HG02678 (cell line): ENCODE data around the gene CGA.
A peak's percentile ranks its signal among the peaks of the same experiment; 100 is the strongest.
"Not testable (repeated sequence)": the region's sequence is repeated elsewhere in the genome, so short reads cannot be mapped to it uniquely, and the experiment has no call there.

Source experiments
- ATAC-seq: cut with Tn5 transposase; IDR thresholded peaks from one replicate; pipeline ENCODE4 v1.9.1; 2021; ENCODE audit warnings: mild to moderate bottlenecking, moderate library complexity; ENCODE audit not compliant: unreplicated experiment

CGA gene

GRCh38 chr6:87095087-87095509 is at the start of gene CGA:
TSS of gene CGA (minus strand) at chr6:87095106. CDS start at chr6:87088200, 6,906 bp downstream.
- no peak for ATAC-seq

- ATAC-seq, result not testable (repeated sequence)
Observed at GRCh38 chr6:87139927-87140326, 45.0 kb upstream of the CGA start.

- ATAC-seq, result peak; percentile 75
Observed at GRCh38 chr6:87139236-87139635, 44.3 kb upstream of the CGA start.

GRCh38 chr6:87136963-87137362 is 42.1 kb upstream of the CGA start:
- no peak for ATAC-seq

- ATAC-seq, result no peak
Observed at GRCh38 chr6:87127737-87128136, 32.8 kb upstream of the CGA start.

- ATAC-seq, result no peak
Observed at GRCh38 chr6:87126501-87126900, 31.6 kb upstream of the CGA start.

- no peak for ATAC-seq
Observed at GRCh38 chr6:87124074-87124473, 29.2 kb upstream of the CGA start.

- no peak for ATAC-seq
Observed at GRCh38 chr6:87122477-87122876, 27.6 kb upstream of the CGA start.

- no peak for ATAC-seq
Observed at GRCh38 chr6:87118054-87118453, 23.1 kb upstream of the CGA start.

- no peak for ATAC-seq
Observed at GRCh38 chr6:87116922-87117321, 22.0 kb upstream of the CGA start.

- peak; percentile 81 for ATAC-seq
Observed at GRCh38 chr6:87115402-87116135, 20.7 kb upstream of the CGA start.

- ATAC-seq, result no peak
Observed at GRCh38 chr6:87110636-87111035, 15.7 kb upstream of the CGA start.

GRCh38 chr6:87105823-87106222 is 10.9 kb upstream of the CGA start:
- no peak for ATAC-seq

- ATAC-seq, result no peak
Observed at GRCh38 chr6:87104667-87105066, 9.8 kb upstream of the CGA start.

GRCh38 chr6:87103977-87104601 is 9.2 kb upstream of the CGA start:
- no peak for ATAC-seq

GRCh38 chr6:87102151-87102621 is 7.3 kb upstream of the CGA start:
- ATAC-seq, result no peak

GRCh38 chr6:87101067-87101466 is 6.2 kb upstream of the CGA start:
- no peak for ATAC-seq

GRCh38 chr6:87100216-87100615 is 5.3 kb upstream of the CGA start:
- no peak for ATAC-seq

GRCh38 chr6:87099472-87099871 is 4.6 kb upstream of the CGA start:
- ATAC-seq, result peak; percentile 86

- no peak for ATAC-seq
Observed at GRCh38 chr6:87094576-87094975, 330 bp downstream of the CGA start.

GRCh38 chr6:87093651-87094050 is 1.3 kb downstream of the CGA start:
- ATAC-seq, result no peak

- ATAC-seq, result no peak
Observed at GRCh38 chr6:87093199-87093598, 1.7 kb downstream of the CGA start.
